HG03135 (cell line): ENCODE results near the gene DNAJB7.
"Not testable (repeated sequence)": the region's sequence is repeated elsewhere in the genome, so short reads cannot be mapped to it uniquely, and the experiment has no call there.

Experiments used
- ATAC-seq: cut with Tn5 transposase; IDR thresholded peaks from one replicate; pipeline ENCODE4 v1.9.1; 2021; ENCODE audit warnings: mild to moderate bottlenecking, moderate library complexity; ENCODE audit not compliant: unreplicated experiment

The DNAJB7 gene

GRCh38 chr22:40845816-40846215 is 16.1 kb downstream of the DNAJB7 start:
- not testable (repeated sequence) for ATAC-seq

- ATAC-seq = no peak
These were observed 17.0 kb downstream of the DNAJB7 start for GRCh38 chr22:40844951-40845350.

- no peak for ATAC-seq
These were observed 23.4 kb downstream of the DNAJB7 start for GRCh38 chr22:40838486-40838885.

GRCh38 chr22:40834619-40835018 is 27.3 kb downstream of the DNAJB7 start:
- no peak for ATAC-seq

GRCh38 chr22:40829131-40829530 is 32.8 kb downstream of the DNAJB7 start:
- no peak for ATAC-seq

GRCh38 chr22:40826984-40827741 is 34.8 kb downstream of the DNAJB7 start:
- no peak for ATAC-seq

GRCh38 chr22:40826292-40826691 is 35.6 kb downstream of the DNAJB7 start:
- not testable (repeated sequence) for ATAC-seq

- ATAC-seq = no peak
These were observed 38.5 kb downstream of the DNAJB7 start for GRCh38 chr22:40823426-40823825.

GRCh38 chr22:40819599-40820140 is 42.2 kb downstream of the DNAJB7 start:
- ATAC-seq = no peak

- peak; percentile 67 for ATAC-seq
These were observed 42.9 kb downstream of the DNAJB7 start, which contains the start of gene SLC25A17 for GRCh38 chr22:40818747-40819598. Gene SLC25A17 (minus strand): TSS chr22:40819346. CDS start chr22:40819248, 98 bp downstream.

GRCh38 chr22:40818192-40818746 is 43.6 kb downstream of the DNAJB7 start:
- ATAC-seq = no peak

- no peak for ATAC-seq
These were observed 44.2 kb downstream of the DNAJB7 start for GRCh38 chr22:40817737-40818136.

- ATAC-seq = no peak
These were observed 48.0 kb downstream of the DNAJB7 start for GRCh38 chr22:40813912-40814315.
